Bronchial epithelial cell (primary cell): Measurements from ENCODE around the gene PREP. TPM values are rescaled to one million over a fixed set of nuclear protein-coding genes. Genes with fewer than 3 reads are reported as not detected.
"Not testable (repeated sequence)": the region's sequence is repeated elsewhere in the genome, so short reads cannot be mapped to it uniquely, and the experiment has no call there.

Source experiments
- DNase-seq: peaks from one replicate; pipeline ENCODE4 v3.0.0-alpha.2; 2010; ENCODE audit warnings: low read depth
- FAIRE-seq: peaks from 2 replicates; lab custom pipeline; 2011; peaks lifted over from hg19 to GRCh38; lab: Jason Lieb, UNC
- H3K27me3 ChIP-seq: 2 replicates; pipeline ENCODE4 v1.5.1; 2011; ENCODE audit warnings: low read length; ENCODE audit not compliant: control insufficient read depth, insufficient read depth
- H3K36me3 ChIP-seq: 2 replicates; pipeline ENCODE4 v1.5.1; 2011; ENCODE audit warnings: low read length; ENCODE audit not compliant: control insufficient read depth, insufficient read depth
- H3K4me3 ChIP-seq: 2 replicates; pipeline ENCODE4 v1.5.1; 2011; ENCODE audit warnings: mild to moderate bottlenecking, low read depth, low read length, control low read depth
- CTCF ChIP-seq: IDR thresholded peaks from 2 replicates; pipeline ENCODE4 v1.5.1; 2011; ENCODE audit warnings: mild to moderate bottlenecking, moderate library complexity, low read length, control low read depth, inconsistent platforms; ENCODE audit not compliant: insufficient read depth, severe bottlenecking
- total RNA-seq: library from RNA; depleted of rRNA; stranded (reverse); fragments of >200 nt; gene quantifications from 2 replicates; pipeline ENCODE4 v1.2.1, GENCODE V29; 2014

The PREP gene
- total RNA-seq, 1 donor from 2014 or later, result 30.5 TPM

- no peak for TF ChIP-seq CTCF
- H3K27me3 ChIP-seq, result no peaks in the 10 kb centered on the region
- H3K36me3 ChIP-seq, result peaks cover 14% of the 10 kb centered on the region
- DNase-seq (no peak), FAIRE-seq (no peak)
- H3K4me3 ChIP-seq, result no peak overlapping the region
These were observed 45.7 kb downstream of the PREP start for GRCh38 chr6:105357165-105357564.

GRCh38 chr6:105352037-105352617 lies 50.8 kb downstream of the PREP start:
- FAIRE-seq (no peak), DNase-seq (no peak)
- TF ChIP-seq CTCF, result no peak
- Histone ChIP-seq H3K27me3 (no peaks in the 10 kb centered on the region), H3K4me3 (no peak overlapping the region), H3K36me3 (peaks cover 8% of the 10 kb centered on the region)

GRCh38 chr6:105348897-105349296 lies 54.0 kb downstream of the PREP start:
- FAIRE-seq, result no peak
- peaks cover 4% of the 10 kb centered on the region for H3K36me3 ChIP-seq
- no peak for TF ChIP-seq CTCF
- no peaks in the 10 kb centered on the region for H3K27me3 ChIP-seq
- peak; percentile 62 for DNase-seq
- H3K4me3 ChIP-seq, result no peak overlapping the region

- no peaks in the 10 kb centered on the region for H3K27me3 ChIP-seq
- TF ChIP-seq CTCF, result no peak
- H3K4me3 ChIP-seq, result no peak overlapping the region
- peak; percentile 85 for DNase-seq
- FAIRE-seq, result peak; percentile 94
- H3K36me3 ChIP-seq, result peaks cover 3% of the 10 kb centered on the region
These were observed 56.8 kb downstream of the PREP start for GRCh38 chr6:105346052-105346451.

- TF ChIP-seq CTCF, result no peak
- H3K36me3 ChIP-seq, result peaks cover 3% of the 10 kb centered on the region
- H3K4me3 ChIP-seq, result no peak overlapping the region
- H3K27me3 ChIP-seq, result no peaks in the 10 kb centered on the region
- FAIRE-seq (no peak), DNase-seq (peak; percentile 53)
These were observed 57.4 kb downstream of the PREP start for GRCh38 chr6:105345506-105345905.

GRCh38 chr6:105344881-105345370 lies 58.0 kb downstream of the PREP start:
- no peak for FAIRE-seq
- H3K36me3 ChIP-seq, result peaks cover 3% of the 10 kb centered on the region
- H3K27me3 ChIP-seq, result no peaks in the 10 kb centered on the region
- no peak overlapping the region for H3K4me3 ChIP-seq
- TF ChIP-seq CTCF, result no peak
- no peak for DNase-seq

GRCh38 chr6:105338350-105338983 lies 64.4 kb downstream of the PREP start:
- not testable (repeated sequence) for H3K27me3 ChIP-seq, H3K36me3 ChIP-seq, FAIRE-seq, DNase-seq, H3K4me3 ChIP-seq
